GM18517 (cell line): ENCODE measurements around the gene PDE7B.
"Not testable (repeated sequence)": the region's sequence is repeated elsewhere in the genome, so short reads cannot be mapped to it uniquely, and the experiment has no call there.

Experiments
- ATAC-seq: cut with Tn5 transposase; IDR thresholded peaks from one replicate; pipeline ENCODE4 v1.9.1; 2021; ENCODE audit warnings: mild to moderate bottlenecking, moderate library complexity; ENCODE audit not compliant: unreplicated experiment

The PDE7B gene

GRCh38 chr6:136094812-136095211 lies 243.3 kb downstream of the PDE7B start:
- no peak for ATAC-seq

- ATAC-seq, result no peak
Measured at GRCh38 chr6:136095986-136096385, 244.5 kb downstream of the PDE7B start.

- no peak for ATAC-seq
Measured at GRCh38 chr6:136102991-136103688, 251.6 kb downstream of the PDE7B start.

GRCh38 chr6:136103763-136104311 lies 252.3 kb downstream of the PDE7B start:
- ATAC-seq, result no peak

GRCh38 chr6:136104556-136104955 lies 253.1 kb downstream of the PDE7B start:
- no peak for ATAC-seq

- not testable (repeated sequence) for ATAC-seq
Measured at GRCh38 chr6:136105797-136106196, 254.3 kb downstream of the PDE7B start.

- ATAC-seq, result no peak
Measured at GRCh38 chr6:136108361-136108945, 257.0 kb downstream of the PDE7B start.

GRCh38 chr6:136111831-136112230 lies 260.3 kb downstream of the PDE7B start:
- ATAC-seq, result no peak

- no peak for ATAC-seq
Measured at GRCh38 chr6:136112262-136112661, 260.8 kb downstream of the PDE7B start.

- no peak for ATAC-seq
Measured at GRCh38 chr6:136113736-136114173, 262.3 kb downstream of the PDE7B start.

GRCh38 chr6:136114661-136115060 lies 263.2 kb downstream of the PDE7B start:
- no peak for ATAC-seq

- ATAC-seq, result no peak
Measured at GRCh38 chr6:136115941-136116340, 264.4 kb downstream of the PDE7B start.

- ATAC-seq, result no peak
Measured at GRCh38 chr6:136117081-136117480, 265.6 kb downstream of the PDE7B start.

GRCh38 chr6:136118787-136119186 lies 267.3 kb downstream of the PDE7B start:
- no peak for ATAC-seq

- ATAC-seq, result no peak
Measured at GRCh38 chr6:136123468-136123867, 272.0 kb downstream of the PDE7B start.

- ATAC-seq, result no peak
Measured at GRCh38 chr6:136125585-136125984, 274.1 kb downstream of the PDE7B start.

GRCh38 chr6:136127873-136128272 lies 276.4 kb downstream of the PDE7B start:
- no peak for ATAC-seq

- ATAC-seq, result no peak
Measured at GRCh38 chr6:136129365-136129764, 277.9 kb downstream of the PDE7B start.

- ATAC-seq, result no peak
Measured at GRCh38 chr6:136134268-136134667, 282.8 kb downstream of the PDE7B start.

- no peak for ATAC-seq
Measured at GRCh38 chr6:136134751-136135150, 283.2 kb downstream of the PDE7B start.

- ATAC-seq, result no peak
Measured at GRCh38 chr6:136136274-136136673, 284.8 kb downstream of the PDE7B start.

GRCh38 chr6:136137008-136137692 lies 285.6 kb downstream of the PDE7B start:
- no peak for ATAC-seq
